HuH-7 (cell line): Measurements from ENCODE around the gene ZNF439.
A peak's percentile ranks its signal among the peaks of the same experiment; 100 is the strongest.
"Not testable (repeated sequence)": the region's sequence is repeated elsewhere in the genome, so short reads cannot be mapped to it uniquely, and the experiment has no call there.

ENCODE experiments used
- DNase-seq: peaks from one replicate; pipeline ENCODE4 v3.0.0; 2011; ENCODE audit warnings: low spot score

Gene ZNF439

GRCh38 chr19:11868188-11868587, 19.7 kb downstream of the ZNF439 start:
- no peak for DNase-seq

GRCh38 chr19:11872624-11873023, 24.1 kb downstream of the ZNF439 start:
- DNase-seq, result no peak

- DNase-seq, result no peak
Observed at GRCh38 chr19:11873762-11874161, 25.2 kb downstream of the ZNF439 start.

GRCh38 chr19:11879687-11880266, 31.3 kb downstream of the ZNF439 start:
- not testable (repeated sequence) for DNase-seq

DNA sequence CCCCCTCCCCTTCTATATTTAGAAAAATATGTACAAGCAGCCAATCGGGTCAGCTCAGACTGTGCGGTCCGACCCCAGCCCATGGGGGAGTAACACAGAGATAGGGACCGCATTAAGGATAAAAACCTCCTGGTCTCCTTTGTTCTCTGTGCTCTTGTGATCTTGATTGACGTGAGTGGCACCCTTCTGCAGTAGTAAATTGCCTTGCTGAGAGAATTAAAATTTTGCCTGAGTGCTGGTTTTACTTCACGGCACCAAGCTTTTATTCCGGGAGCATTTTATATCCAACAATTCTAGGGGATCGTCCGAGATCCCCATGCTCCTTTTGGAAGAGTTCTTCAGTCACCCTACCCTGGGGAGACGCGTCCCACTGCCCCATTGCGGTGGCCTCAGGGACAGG, 32.1 kb downstream of the ZNF439 start:
- DNase-seq, result no peak

DNA sequence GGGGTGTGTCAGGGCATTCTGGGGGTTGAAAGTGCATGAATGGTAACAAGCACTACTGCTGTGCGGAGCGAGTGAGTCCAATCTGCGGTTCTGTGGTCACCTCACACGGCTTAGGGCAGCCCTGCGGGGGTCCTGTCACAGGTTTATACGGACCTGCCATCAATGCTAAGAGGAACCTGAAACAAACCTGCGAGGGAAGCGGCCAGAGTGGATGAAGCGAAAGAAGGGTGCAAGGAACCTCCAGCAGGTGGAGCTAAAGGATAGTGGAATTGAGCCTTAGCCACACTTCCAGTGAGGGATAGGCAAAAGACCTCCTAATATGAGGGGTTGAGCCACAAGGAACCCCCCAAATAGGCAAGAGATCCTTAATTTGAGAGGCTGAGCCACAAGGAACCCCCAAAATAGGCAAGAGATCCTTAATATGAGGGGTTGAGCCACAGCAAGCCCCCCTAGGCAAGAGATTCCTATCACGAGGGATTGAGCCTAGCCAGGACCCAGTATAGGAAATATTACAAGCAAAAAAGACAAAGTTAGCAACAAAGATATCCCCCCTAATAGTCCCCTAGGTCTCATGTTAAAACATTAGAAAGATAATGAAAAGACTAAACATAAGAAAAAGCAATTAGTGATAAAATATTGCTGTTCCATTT, 32.8 kb downstream of the ZNF439 start:
- DNase-seq, result peak; percentile 28

DNA sequence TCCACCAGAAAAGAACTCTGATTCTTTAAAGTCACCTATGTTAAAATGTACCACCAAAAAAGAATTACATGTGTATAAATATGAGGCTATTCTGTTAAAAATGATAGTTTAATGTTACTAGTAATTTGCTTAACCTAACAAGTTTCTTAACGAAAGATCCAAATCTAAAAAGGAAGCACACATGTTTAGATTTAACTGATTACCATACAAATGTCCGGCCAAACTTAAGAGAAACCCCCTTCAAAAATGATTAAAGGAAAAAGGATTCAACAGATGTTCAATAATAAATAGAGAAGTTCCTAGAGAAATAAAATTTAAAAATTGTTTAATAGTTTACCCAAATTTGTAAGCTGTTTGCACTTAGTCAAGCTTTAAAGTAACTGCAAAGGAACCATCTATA, 34.1 kb downstream of the ZNF439 start:
- DNase-seq, result no peak

DNA sequence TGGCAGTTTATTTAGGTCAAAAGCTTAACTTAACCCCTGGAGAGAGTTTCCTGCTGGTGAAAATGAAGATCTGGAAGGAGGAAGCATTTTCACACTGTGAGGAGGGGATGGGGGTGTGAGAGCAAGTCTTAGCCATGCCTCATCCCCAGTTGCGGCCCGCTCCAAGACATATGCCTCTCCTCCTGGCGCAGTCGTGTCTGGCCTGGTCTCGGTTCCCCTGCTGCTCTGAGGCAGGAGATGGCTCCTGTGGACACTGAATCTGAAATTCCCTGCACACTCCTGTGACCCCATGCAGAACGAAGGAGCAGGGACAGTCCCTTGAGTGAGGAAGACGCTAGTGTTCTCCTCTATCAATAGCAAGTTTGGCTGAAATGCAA, 38.7 kb downstream of the ZNF439 start:
- no peak for DNase-seq

DNA sequence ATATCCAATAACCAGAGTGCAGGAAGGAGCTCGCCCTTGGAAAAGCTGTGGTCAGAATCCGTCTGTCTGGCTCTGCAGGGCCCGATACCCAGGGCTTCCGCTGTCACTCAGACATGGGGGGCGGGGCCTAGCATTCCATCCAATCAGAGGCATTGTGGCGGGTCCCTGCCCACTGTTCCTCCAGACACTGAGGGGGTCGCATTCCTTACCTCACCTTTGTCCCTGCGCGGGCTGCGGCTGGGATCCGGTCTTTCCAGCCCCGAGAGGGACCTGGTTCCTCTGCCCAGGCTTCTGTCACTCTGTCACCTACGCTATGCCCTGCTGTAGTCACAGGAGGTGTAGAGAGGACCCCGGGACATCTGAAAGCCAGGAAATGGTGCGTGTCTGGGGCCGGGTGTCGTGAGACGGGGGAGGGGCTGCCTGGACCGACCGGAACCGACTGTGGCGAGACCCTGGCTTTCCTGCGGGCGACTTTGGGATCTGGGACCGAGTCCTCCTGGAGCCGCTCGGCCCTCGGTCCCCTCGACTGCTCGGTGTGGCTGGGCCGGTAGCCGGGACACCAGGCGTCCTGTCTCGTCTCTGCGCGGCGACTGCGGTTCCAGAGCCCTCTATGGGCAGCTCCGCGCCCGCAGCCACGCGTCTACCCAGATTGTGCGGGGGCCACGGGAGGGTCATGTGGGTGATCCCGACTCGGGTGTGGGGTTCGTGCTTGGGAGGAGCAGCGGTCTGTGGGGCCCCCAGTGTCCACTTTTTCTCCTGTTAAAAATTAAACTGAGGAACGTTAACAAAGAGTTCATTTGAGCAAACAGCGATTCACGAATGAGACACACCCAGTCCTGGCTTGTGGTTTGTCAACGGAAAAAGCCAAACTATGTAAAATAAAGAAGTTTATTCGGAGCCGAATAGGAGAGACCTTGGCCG, 39.3 kb downstream of the ZNF439 start, which contains the start of gene ZNF69:
Gene ZNF69, plus strand, starts transcription at position 172 of the 921 bp plus-strand sequence. Its CDS starts 142 bp downstream, at position 314.
- peak; percentile 59 for DNase-seq

DNA sequence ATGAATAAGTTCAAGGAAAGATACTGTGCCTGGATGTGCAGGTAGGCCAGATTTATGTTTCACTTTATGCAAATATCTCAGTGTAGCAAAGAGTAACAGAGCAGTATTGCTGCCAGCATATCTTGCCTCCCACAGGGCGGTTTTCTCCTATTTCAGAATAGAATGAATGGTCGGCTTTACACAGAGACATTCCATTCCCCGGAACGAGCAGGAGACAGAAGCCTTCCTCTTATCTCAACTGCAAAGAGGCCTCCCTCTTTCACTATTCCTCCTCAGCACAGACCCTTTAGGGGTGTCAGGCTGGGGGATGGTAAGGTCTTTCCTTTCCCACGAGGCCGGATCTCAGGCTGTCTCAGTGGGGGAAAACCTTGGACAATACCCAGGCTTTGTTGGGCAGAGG, 41.4 kb downstream of the ZNF439 start:
- DNase-seq, result not testable (repeated sequence)

DNA sequence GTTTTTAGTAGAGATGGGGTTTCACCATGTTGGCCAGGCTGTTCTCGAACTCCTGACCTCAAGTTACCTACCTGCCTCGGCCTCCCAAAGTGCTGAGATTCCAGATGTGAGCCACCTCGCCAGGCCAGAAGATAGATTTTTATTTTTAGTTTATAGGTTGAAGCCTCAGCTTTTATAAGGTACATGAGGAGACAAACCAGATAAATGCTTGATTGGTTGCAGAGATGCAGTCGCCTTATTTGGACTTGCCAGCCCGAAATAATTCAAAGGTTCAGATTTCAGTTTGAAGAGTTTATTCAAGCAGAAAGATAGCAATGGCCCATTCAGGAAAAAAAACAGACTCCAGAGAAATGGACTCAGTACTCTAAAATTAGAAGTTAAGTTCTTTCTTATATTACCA, 42.1 kb downstream of the ZNF439 start:
- DNase-seq, result no peak

DNA sequence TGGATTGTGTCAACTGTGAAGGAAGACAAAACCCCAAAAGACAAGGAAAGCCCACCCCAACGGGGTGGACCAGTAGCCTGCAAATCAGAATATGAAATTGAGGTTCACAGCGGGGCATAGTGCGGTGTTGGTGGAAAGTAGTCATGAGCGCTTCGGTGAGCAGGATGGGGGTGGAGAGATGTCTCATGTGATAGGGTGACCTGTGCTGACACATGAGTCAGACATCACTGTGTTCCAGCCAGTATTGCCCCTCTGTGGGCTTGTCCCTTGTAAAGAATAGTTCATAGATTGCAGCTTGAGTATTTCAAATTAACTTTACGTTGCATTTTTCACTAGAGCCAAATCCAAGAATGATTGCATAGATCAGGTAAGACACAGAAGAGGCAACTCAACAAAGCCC, 46.3 kb downstream of the ZNF439 start:
- no peak for DNase-seq

DNA sequence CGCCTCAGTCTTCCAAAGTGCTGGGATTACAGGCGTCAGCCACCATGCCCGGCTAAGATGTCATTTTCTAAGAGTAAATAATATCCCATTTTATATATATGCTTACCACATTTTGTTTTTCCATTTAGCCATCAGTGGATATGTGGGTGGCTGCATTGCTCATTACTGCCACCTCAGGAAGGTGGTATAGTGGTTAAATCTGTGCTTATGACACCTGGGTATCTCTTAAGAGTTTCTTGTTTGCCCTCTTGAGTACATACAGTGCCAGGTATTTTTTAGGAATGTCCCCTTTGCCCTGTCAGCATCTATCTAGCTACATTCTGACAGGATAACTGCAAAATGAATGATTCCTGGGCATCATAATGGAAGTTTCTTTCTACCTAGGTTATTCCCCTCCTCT, 53.7 kb downstream of the ZNF439 start:
- no peak for DNase-seq

GRCh38 chr19:11905928-11906327, 57.4 kb downstream of the ZNF439 start:
- no peak for DNase-seq

DNA sequence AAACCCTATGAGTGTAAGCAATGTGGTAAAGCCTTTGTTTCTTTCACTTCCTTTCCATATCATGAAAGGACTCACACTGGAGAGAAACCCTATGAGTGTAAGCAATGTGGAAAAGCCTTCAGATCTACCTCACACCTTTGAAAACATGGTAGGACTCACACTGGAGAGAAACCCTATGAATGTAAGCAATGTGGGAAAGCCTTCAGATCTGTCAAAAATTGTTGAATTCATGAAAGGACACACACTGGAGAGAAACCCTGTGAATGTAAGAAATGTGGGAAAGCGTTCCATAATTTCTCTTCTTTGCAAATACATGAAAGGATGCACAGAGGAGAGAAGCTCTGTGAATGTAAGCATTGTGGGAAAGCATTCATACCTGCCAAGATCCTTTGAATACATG, 63.4 kb downstream of the ZNF439 start:
- DNase-seq, result not testable (repeated sequence)

DNA sequence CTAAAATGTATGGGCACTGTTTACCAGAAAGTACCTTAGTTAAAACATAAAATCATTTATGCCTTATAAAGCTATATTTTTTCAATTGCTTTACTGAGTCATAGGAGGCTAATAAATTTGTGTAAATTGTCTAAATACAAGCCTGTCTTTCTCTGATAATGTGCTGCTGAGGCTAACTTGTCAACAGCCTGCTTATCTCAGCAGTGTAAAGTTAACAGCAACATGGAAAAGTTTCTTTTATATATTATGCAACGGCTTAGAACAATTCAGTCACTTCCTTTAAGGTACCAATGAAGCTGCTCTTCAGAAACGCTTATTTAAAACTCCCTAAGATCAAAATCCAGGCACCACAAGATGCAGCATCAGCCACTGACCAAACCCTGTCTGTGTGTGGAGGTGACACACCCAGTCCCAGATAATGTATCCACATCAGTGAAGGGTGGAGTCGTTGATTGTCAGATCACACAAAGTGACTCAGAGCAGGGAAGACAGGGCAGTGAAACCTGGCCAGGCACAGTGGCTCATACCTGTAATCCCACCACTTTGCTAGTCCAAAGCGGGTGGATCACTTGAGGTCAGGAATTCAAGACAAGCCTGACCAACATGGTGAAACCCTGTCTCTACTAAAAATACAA, 66.0 kb downstream of the ZNF439 start:
- DNase-seq, result not testable (repeated sequence)
